Inflammatory macrophage (primary cell): ENCODE measurements around the gene ACSL5.

Source experiments
- DNase-seq, 2 donors: peaks; one replicate each; pipeline ENCODE4 v3.0.0-alpha.2; 2020 to 2022

The ACSL5 gene

DNA sequence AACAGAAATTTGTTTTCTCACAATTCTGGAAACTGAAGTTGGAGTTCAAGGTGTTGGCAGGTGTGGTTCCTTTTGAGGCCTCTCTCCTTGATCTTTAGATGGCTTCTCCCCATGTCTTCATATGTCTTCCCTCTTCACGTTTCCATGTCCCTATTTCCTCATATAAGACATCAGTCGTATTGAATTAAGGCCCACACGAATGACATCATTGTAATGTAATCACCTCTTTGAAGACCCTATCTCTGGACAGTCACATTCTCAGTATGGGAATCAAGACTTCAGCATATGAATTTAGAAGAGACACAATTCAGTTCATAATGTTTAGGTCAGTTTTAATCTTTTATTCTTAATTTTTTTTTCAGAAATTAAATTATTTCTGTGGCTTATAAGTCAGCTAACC is 92.9 kb downstream of the ACSL5 start:
- no peak for DNase-seq

DNA sequence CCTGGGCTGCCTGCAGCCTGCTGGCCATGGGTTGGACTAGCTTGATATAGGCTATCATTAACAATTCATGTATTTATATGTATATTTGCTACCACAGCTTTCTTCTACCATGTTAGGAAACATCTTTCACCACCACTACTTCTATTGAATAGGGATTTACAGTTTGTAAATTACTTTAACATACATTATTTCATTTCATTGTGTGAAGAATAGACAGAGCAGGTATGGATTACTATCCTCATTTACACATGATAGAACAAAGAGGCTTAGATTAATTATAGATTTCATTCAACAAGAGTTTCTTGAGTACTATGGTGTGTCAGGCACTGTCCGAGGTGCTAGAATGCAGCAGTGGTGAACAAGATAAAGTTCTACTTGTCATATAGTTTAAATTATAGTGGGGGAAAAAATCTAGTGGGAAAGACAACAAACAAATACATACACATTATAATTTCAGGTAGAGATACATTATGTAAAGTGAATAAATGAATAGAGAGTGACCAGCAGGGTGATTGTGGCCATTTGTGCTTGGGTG is 93.7 kb downstream of the ACSL5 start:
- no peak for DNase-seq

DNA sequence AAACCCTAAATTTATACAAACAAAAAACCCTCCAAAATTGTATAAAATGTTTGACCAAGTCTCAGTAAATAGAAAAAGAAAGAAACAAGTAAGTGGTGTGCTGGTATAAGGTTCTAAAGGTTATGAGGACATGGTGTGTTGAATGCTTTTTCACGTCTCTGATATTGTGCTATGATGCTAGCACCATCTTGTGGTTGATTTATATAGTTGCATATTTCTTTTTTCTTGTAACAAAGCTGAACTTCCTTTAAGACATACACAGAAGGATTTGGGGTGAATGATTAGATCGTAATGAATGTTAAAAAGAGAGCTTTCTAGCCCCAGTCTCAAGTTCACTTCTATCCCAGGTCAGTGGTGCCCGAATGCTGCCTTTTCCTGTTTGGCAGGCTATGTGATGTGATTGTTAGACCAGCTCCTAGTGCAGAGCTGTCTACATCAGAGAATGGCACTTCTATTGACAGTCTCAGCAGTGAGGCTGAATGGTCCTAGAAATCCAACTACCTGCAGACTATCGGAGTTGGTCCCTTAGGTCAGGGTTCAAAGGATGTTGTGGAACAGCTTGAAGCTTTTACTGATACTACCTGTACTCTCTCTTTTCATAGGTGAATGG is 98.1 kb downstream of the ACSL5 start:
- DNase-seq: peak; percentile 12 to 32

DNA sequence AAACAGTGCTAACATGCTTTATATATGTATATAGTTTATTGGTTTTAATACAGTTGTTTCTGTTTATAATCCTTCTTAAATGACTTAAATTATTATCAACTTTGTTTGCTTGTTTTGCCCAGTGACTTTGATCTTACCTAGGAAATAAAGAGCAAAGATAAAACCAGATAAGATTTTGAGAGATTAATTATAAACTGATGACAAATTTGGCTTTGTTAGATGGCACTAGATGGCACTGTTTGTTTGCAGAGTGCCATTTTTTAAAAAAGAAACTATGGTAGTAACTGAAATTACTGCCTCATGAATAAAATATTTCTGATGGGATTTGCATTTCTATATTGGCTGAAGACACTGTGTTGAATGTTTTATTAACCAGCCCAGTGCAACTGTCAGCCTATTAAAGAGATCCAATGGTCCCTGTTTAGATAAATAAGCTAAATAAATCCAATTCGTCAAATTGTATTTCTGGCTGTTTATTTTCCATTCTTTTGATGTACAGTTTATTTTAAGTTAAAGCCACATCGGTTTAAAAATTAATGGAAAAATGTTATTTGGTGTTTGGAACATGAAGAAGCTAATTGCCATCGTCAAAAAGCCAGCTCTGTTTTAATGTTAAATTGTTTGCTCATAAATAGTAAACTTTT is 101.8 kb downstream of the ACSL5 start:
- DNase-seq: no peak
